Activated T-helper 2 cell treated with anti-CD3 and anti-CD28 coated beads, Interferon-gamma antibody, Interleukin-2, Interleukin-4, amounts not matched to agents 10 μg/mL and 5 μg/mL and 100 μg/mL, durations not matched to agents 14 hours and 24 hours and 36 hours (primary cell): Measurements from ENCODE around the gene GBF1. TPM values are rescaled to one million over a fixed set of nuclear protein-coding genes. Genes with fewer than 3 reads are reported as not detected.

ENCODE experiments used
- DNase-seq: peaks from one replicate; pipeline ENCODE4 v3.0.0; 2021; ENCODE audit warnings: low spot score
- H3K27ac Mint-ChIP-seq: one replicate; pipeline ENCODE4 v1.8.0; 2021; ENCODE audit warnings: mixed read lengths
- H3K27me3 Mint-ChIP-seq: one replicate; pipeline ENCODE4 v1.8.0; 2021; ENCODE audit warnings: low read depth, mixed read lengths
- H3K36me3 Mint-ChIP-seq: one replicate; pipeline ENCODE4 v1.8.0; 2021; ENCODE audit warnings: low read depth, mixed read lengths
- H3K4me1 Mint-ChIP-seq: one replicate; pipeline ENCODE4 v1.8.0; 2021; ENCODE audit warnings: low read depth, mixed read lengths
- H3K4me3 Mint-ChIP-seq: one replicate; pipeline ENCODE4 v1.8.0; 2021; ENCODE audit warnings: low read depth, mild to moderate bottlenecking, moderate library complexity, mixed read lengths
- H3K9me3 Mint-ChIP-seq: one replicate; pipeline ENCODE4 v1.8.0; 2021; ENCODE audit warnings: mixed read lengths
- intact Hi-C: fragments of 100-400 bp; cut with micrococcal nuclease; formaldehyde crosslinking; loops from one replicate; pipeline ENCODE4 v1.15.1; 2023
- total RNA-seq: library from RNA; stranded (reverse); gene quantifications from 2 replicates; pipeline ENCODE4 v1.2.3, GENCODE V29; 2022

GBF1 gene
- total RNA-seq, 1 donor from 2014 or later: 49.2 TPM

- peaks cover 6% of the 10 kb centered on the region for H3K36me3 Mint-ChIP-seq
- H3K27ac Mint-ChIP-seq: no peak overlapping the region
- no peaks in the 10 kb centered on the region for H3K9me3 Mint-ChIP-seq
Measured at GRCh38 chr10:102316421-102316820, 71.1 kb downstream of the GBF1 start.

GRCh38 chr10:102322914-102323313 lies 77.6 kb downstream of the GBF1 start:
- H3K36me3 Mint-ChIP-seq: peaks cover 5% of the 10 kb centered on the region
- no peaks in the 10 kb centered on the region for H3K27me3 Mint-ChIP-seq
- peak; percentile 50 for DNase-seq
- no peak overlapping the region for H3K27ac Mint-ChIP-seq
- intact Hi-C loops: no loop called here
- no peaks in the 10 kb centered on the region for H3K9me3 Mint-ChIP-seq
- no peak overlapping the region for H3K4me3 Mint-ChIP-seq
- peaks cover 18% of the 10 kb centered on the region for H3K4me1 Mint-ChIP-seq

More at GRCh38 chr10:102316421-102316820, 71.1 kb downstream of the GBF1 start:
- no peak for DNase-seq
- Mint-ChIP-seq H3K27me3 (no peaks in the 10 kb centered on the region), H3K4me1 (peaks cover 5% of the 10 kb centered on the region), H3K4me3 (no peak overlapping the region)
- intact Hi-C loops: no loop called here

- Mint-ChIP-seq H3K9me3 (no peaks in the 10 kb centered on the region), H3K36me3 (peaks cover 6% of the 10 kb centered on the region), H3K4me1 (peaks cover 20% of the 10 kb centered on the region), H3K4me3 (no peak overlapping the region), H3K27ac (no peak overlapping the region), H3K27me3 (no peaks in the 10 kb centered on the region)
- intact Hi-C loops: no loop called here
- no peak for DNase-seq
Measured at GRCh38 chr10:102324061-102324460, 78.7 kb downstream of the GBF1 start.

- Mint-ChIP-seq H3K4me1 (peaks cover 22% of the 10 kb centered on the region), H3K27ac (no peak overlapping the region), H3K9me3 (no peaks in the 10 kb centered on the region), H3K27me3 (no peaks in the 10 kb centered on the region), H3K4me3 (no peak overlapping the region), H3K36me3 (peaks cover 8% of the 10 kb centered on the region)
- no peak for DNase-seq
- intact Hi-C loops: no loop called here
Measured at GRCh38 chr10:102326031-102326430, 80.7 kb downstream of the GBF1 start.

- H3K9me3 Mint-ChIP-seq: no peaks in the 10 kb centered on the region
- intact Hi-C loops: no loop called here
- DNase-seq: no peak
- H3K4me3 Mint-ChIP-seq: no peak overlapping the region
- H3K27me3 Mint-ChIP-seq: no peaks in the 10 kb centered on the region
- peaks cover 3% of the 10 kb centered on the region for H3K36me3 Mint-ChIP-seq
- H3K4me1 Mint-ChIP-seq: peaks cover 22% of the 10 kb centered on the region
- no peak overlapping the region for H3K27ac Mint-ChIP-seq
Measured at GRCh38 chr10:102327002-102327401, 81.7 kb downstream of the GBF1 start.

- no peak overlapping the region for H3K27ac Mint-ChIP-seq
- no peak for DNase-seq
- intact Hi-C loops: no loop called here
- H3K4me1 Mint-ChIP-seq: peaks cover 15% of the 10 kb centered on the region
- H3K27me3 Mint-ChIP-seq: no peaks in the 10 kb centered on the region
- H3K9me3 Mint-ChIP-seq: no peaks in the 10 kb centered on the region
- H3K4me3 Mint-ChIP-seq: no peak overlapping the region
- H3K36me3 Mint-ChIP-seq: peaks cover 7% of the 10 kb centered on the region
Measured at GRCh38 chr10:102327641-102328040, 82.3 kb downstream of the GBF1 start.

GRCh38 chr10:102332772-102333171 lies 87.4 kb downstream of the GBF1 start:
- peaks cover 12% of the 10 kb centered on the region for H3K36me3 Mint-ChIP-seq
- intact Hi-C loops: no loop called here
- H3K27ac Mint-ChIP-seq: no peak overlapping the region

GRCh38 chr10:102334101-102334500 lies 88.8 kb downstream of the GBF1 start:
- H3K4me3 Mint-ChIP-seq: no peak overlapping the region
- H3K27ac Mint-ChIP-seq: no peak overlapping the region
- no peak for DNase-seq
- intact Hi-C loops: no loop called here
- H3K27me3 Mint-ChIP-seq: no peaks in the 10 kb centered on the region
- peaks cover 16% of the 10 kb centered on the region for H3K36me3 Mint-ChIP-seq
- H3K4me1 Mint-ChIP-seq: peaks cover 1% of the 10 kb centered on the region
- H3K9me3 Mint-ChIP-seq: no peaks in the 10 kb centered on the region

More at GRCh38 chr10:102332772-102333171, 87.4 kb downstream of the GBF1 start:
- Mint-ChIP-seq H3K27me3 (no peaks in the 10 kb centered on the region), H3K4me1 (peaks cover 4% of the 10 kb centered on the region), H3K9me3 (no peaks in the 10 kb centered on the region), H3K4me3 (no peak overlapping the region)
- DNase-seq: no peak

- Mint-ChIP-seq H3K4me1 (no peaks in the 10 kb centered on the region), H3K9me3 (no peaks in the 10 kb centered on the region), H3K4me3 (no peak overlapping the region), H3K36me3 (peaks cover 14% of the 10 kb centered on the region), H3K27ac (no peak overlapping the region), H3K27me3 (no peaks in the 10 kb centered on the region)
- intact Hi-C loops: no loop called here
- DNase-seq: no peak
Measured at GRCh38 chr10:102335184-102335583, 89.9 kb downstream of the GBF1 start.

- peaks cover 15% of the 10 kb centered on the region for H3K36me3 Mint-ChIP-seq
- intact Hi-C loops: no loop called here
Measured at GRCh38 chr10:102341038-102341688, 95.8 kb downstream of the GBF1 start.

GRCh38 chr10:102342458-102342857 lies 97.1 kb downstream of the GBF1 start:
- no peaks in the 10 kb centered on the region for H3K27me3 Mint-ChIP-seq
- no peak for DNase-seq
- H3K27ac Mint-ChIP-seq: no peak overlapping the region
- H3K9me3 Mint-ChIP-seq: no peaks in the 10 kb centered on the region
- intact Hi-C loops: no loop called here
- peaks cover 7% of the 10 kb centered on the region for H3K4me1 Mint-ChIP-seq
- peaks cover 22% of the 10 kb centered on the region for H3K36me3 Mint-ChIP-seq
- H3K4me3 Mint-ChIP-seq: no peak overlapping the region

More at GRCh38 chr10:102341038-102341688, 95.8 kb downstream of the GBF1 start:
- H3K27ac Mint-ChIP-seq: peak overlapping the region; percentile 10
- no peaks in the 10 kb centered on the region for H3K9me3 Mint-ChIP-seq
- H3K4me3 Mint-ChIP-seq: no peak overlapping the region
- H3K27me3 Mint-ChIP-seq: no peaks in the 10 kb centered on the region
- no peak for DNase-seq
- peaks cover 7% of the 10 kb centered on the region for H3K4me1 Mint-ChIP-seq

GRCh38 chr10:102342958-102343357 lies 97.6 kb downstream of the GBF1 start:
- no peak for DNase-seq
- H3K4me3 Mint-ChIP-seq: no peak overlapping the region
- H3K27me3 Mint-ChIP-seq: no peaks in the 10 kb centered on the region
- intact Hi-C loops: no loop called here
- peaks cover 7% of the 10 kb centered on the region for H3K4me1 Mint-ChIP-seq
- peaks cover 23% of the 10 kb centered on the region for H3K36me3 Mint-ChIP-seq
- H3K9me3 Mint-ChIP-seq: no peaks in the 10 kb centered on the region
- no peak overlapping the region for H3K27ac Mint-ChIP-seq

GRCh38 chr10:102344067-102344466 lies 98.7 kb downstream of the GBF1 start:
- Mint-ChIP-seq H3K36me3 (peaks cover 24% of the 10 kb centered on the region), H3K9me3 (no peaks in the 10 kb centered on the region), H3K4me1 (peaks cover 7% of the 10 kb centered on the region), H3K4me3 (no peak overlapping the region), H3K27ac (no peak overlapping the region), H3K27me3 (no peaks in the 10 kb centered on the region)
- no peak for DNase-seq
- intact Hi-C loops: no loop called here
